Hindlimb muscle (tissue), 1 donor: ENCODE data around the gene MYMK. TPM values are rescaled to one million over a fixed set of nuclear protein-coding genes. Genes with fewer than 3 reads are reported as not detected.

ENCODE experiments used
- DNase-seq: peaks from one replicate; pipeline ENCODE4 v3.0.0-alpha.2; 2013
- polyA plus RNA-seq: library from polyadenylated mRNA; unstranded; fragments of 120-200 nt; gene quantifications from one replicate; pipeline ENCODE4 v1.2.1, GENCODE V29; 2013; ENCODE audit not compliant: insufficient read length

MYMK gene
- polyA plus RNA-seq, 1 donor: 82.7 TPM

DNA sequence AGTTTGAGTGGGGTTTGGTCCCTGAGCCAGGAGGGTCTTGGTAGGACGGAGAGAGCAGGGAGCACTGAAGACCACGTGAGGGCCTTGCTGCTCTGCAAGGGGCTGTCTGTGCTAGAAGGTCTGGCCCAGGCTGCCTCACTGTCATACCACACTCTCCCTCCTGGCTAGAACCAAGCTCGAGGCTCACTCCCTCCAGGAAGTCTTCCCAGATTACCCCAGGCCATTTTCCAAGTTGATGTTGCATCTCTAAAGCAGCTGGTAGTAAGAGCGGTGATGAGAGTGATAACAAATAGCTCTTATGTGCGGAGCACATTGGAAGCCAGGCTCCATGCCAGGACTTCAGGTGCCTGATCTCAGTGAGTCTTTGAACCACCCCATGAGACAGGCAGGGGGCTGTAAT, 6.6 kb downstream of the MYMK start:
- DNase-seq: no peak

DNA sequence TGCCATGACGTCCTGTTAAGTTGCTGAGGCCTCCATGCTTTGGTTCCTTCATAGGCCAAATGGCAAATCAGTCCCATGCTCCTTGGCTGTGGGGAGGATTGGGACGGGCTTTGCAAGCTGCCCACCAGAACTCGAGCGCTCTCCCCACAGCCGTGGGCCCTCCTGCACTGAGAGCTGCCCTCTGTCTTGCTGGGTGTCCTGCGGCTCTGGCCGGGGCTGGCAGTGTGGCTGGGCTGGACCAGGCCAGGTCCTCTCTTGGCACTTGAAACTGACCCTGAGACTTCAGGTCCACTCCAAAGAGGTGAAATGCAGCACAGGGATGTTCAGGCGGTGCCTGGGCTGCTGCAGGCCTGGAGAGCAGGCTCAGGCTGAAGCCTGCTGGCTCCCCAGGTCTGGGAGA, 7.0 kb downstream of the MYMK start:
- DNase-seq: no peak

DNA sequence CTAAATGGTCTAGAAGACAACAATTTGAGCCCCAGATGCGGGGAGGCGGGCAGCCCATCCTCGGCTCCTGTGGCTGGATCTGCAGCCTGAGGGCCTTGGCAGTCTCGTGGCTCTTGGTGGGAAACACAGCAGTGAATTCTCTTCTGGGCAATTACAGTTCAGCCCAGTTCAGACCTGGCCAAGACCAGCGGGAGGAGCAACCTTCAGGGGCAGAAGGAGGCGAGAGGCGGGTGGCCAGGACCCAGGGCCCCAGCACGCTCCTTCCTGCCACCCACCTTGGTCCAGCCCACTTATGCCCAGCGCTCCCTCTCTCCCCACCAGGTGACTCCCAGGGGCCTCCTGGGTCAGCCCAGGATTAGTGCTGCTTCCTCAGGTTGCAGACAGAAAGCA, 7.8 kb downstream of the MYMK start:
- no peak for DNase-seq

DNA sequence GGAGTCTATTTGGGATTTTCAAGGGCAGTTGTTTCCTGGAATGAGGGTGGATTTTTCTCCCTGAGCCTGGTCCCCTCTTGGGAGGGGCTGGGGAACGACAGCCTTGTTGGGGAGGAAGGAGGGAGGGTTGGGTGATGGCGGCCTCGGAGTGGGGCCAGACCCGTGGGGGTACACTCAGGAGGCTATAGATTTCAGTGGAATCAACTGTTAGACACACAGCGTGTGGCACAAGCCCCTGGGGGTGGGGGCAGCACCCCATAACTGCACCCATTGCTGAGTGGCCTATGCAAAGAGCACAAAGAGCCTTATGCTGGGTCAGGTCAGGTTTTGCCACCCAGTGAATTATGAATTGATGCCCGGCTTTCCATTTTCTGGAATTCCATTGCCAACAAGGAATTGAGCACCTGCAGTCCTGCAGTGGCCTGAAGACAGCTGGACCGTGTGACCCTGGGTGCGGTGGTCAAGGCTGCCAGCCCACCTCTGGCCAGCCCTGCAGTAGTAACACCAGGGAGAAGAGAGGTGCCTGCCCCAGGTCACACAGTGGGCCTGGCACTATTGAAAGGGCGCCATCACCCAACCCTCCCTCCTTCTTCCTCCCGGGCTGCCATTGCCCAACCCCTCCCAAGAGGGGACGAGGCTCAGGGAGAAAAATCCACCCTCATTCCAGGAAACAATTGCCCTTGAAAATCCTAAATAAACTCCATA, 8.4 kb downstream of the MYMK start:
- no peak for DNase-seq

DNA sequence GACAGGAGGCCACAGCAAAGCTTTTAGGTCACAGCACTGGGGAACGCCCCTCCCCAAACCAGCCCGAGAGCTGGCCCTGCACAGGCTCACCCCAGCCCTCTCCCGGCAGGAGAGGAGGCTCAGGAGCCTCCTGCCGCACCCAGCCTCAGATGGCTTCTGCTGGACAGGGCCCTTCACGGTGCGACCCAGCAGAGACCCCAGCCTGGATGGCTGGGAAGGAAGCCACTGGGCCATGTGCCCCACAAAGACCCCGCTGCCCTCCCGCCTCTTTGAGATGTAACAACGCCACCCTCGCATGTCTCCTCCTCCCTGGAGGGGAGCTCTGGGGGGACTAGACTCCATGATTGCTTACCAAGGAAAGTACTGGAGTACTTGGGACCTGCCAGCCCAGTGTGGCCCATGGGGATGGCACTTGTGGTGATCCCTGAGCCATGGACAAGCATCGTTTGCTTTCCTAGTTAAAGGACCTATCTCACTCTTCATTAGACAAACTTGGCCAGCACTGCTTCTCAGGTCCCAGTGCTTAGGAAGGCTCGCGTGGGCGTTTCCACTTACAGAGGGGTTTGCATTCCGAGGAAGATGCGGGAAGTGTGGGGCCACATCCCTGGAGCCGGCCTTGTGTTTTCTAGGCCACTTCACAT, 9.0 kb downstream of the MYMK start:
- DNase-seq: no peak

DNA sequence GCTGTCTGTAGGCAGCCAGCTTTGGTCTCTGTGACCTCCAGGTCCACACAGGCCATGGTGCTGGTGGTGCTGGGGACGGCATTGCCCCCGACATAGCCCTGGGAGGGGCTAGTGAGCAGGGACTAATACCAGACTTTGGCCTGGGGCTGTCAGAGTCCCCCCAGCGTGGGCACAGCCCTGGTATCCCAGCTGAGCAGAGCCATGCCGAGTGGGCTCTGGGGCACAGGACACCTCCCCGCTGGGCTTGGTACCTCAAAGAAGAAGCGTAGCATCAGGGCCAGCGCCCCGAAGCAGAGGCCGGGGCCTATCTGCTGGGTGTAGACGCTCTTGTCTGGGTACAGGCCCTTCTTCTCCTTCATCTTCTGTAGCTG, 9.5 kb downstream of the MYMK start:
- no peak for DNase-seq

DNA sequence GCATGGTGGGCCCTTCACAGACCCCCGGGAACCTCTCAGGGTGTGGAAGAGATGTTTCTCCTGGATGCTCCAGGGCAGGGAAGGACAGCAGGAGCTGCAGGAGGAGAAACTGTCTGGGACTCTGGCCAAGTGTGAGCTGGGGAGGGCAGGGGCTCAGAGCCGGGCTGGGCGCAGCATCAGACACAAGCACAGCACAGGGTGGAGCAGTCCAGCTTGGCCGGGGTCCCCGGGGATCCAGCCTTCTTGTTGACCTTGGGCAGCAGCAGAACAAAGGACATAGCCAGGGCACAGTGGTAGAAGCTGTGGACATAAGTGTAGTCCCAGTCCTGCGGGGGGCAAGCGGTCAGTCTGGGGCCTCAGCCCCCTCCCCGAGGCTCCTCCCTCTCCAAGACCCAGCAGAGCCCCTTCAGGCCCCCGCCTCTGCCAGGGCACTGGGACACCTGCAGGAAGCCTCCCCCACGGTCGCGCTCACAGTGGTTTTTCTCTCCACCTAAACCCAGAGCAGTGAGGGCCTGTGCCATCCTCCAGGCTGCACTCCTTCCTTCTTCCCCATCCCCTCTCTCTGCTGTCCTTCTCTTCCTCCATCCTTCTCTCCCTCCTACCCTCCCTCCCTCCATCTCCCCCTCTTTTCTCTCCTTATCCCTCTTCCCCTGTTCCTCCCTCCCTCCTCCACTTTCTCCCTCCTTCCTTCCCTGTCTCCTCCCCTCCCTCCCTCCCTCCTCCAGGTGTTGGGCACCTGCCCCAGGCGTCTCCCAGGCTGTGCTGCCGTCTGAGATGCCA, 10.1 kb downstream of the MYMK start:
- DNase-seq: peak; percentile 43

DNA sequence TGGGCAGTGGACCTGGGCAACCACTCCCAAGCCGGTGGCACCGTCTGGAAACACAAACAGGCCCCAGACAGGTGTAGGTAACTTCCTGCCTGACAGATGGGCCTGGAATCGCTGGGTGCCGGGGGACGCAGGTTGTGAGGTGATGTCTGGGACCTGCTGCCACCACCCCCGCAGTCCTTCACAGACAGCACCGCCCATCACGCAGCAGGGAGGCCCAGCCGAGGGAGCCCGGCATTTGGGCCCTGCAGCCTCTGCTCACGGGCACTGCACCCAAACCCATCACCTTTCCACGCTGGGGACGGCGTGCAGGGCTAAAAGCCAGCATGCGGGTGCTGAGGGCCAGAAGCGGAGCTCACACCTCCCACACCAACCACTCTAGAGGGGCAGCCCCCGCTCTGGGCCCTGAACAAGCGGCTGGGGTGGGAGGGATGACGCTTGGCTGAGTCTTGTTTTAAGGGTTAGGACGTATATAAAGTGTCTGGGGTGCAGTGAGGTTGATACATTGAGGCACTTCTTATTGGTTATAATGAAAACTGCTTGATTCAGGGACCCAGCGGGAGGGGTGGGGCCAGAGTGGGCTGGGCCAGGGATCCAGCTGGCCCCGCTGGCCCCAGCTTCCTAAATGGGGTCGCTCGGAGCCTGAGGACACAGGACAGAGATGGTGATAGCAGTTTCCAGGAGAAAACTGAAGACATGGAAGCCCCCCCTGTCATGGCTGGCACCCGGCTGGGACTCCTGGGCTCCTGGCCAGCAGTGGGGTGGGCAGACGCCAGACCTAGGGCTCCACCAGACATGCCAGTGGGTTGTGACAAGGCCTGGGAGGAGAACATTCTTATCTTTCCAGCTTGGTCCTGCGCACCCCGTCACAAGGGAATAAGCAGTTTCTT, 11.3 kb downstream of the MYMK start:
- no peak for DNase-seq

DNA sequence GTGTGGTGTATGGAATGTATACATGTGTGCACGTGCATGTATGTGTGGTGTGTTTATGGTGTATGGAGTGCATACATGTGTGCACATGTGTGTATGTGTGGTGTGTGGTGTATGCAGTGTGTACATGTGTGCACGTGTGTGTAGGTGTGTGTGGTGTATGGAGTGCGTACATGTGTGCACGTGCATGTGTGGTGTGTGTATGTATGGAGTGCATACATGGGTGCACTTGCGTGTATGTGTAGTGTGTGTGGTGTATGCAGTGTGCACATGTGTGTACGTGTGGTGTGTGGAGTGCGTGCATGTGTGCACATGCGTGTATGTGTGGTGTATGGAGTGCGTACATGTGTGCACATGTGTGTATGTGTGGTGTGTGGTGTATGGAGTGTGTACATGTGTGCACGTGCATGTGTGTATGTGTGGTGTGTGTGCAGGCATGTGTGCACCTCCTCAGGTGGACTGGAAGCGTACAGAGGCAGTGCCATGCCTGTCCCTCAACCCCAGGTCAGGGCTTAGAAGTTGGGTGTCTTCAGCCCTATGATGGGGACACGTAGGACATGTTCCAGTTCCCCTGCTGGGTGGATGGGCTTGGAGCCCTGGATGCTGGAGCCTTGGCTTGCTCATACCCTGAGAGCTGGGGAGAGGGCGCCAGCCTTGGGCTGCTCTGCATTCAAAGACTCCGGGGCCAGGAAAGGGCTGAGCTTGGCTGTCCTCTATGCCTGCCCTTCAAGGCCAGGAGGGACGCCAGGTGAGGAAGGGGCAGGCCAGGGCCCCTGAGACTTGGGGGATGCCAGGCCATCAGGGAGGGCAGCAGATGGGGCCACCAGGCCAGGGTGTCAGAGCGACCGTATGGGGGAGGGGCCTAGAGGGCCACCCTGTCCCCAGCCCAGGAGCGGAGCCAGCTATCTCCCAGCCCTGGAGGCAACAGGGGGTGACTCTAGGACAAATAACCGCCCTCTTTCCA, 12.2 kb downstream of the MYMK start:
- no peak for DNase-seq

DNA sequence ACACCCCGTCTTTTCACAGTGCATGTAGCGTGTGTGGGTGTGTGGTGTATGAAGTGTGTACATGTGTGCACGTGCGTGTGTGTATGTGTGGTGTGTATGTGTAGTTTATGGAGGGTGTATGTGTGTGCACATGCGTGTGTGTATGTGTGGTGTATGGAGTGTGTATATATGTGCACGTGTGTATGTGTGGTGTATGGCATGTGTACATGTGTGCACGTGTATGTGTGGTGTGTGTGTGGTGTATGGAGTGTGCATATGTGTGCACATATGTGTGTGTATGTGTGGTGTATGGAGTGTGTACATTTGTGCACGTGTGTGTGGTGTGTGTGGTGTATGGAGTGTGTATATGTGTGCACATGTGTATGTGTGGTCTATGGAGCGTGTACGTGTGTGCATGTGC, 13.2 kb downstream of the MYMK start:
- DNase-seq: no peak

DNA sequence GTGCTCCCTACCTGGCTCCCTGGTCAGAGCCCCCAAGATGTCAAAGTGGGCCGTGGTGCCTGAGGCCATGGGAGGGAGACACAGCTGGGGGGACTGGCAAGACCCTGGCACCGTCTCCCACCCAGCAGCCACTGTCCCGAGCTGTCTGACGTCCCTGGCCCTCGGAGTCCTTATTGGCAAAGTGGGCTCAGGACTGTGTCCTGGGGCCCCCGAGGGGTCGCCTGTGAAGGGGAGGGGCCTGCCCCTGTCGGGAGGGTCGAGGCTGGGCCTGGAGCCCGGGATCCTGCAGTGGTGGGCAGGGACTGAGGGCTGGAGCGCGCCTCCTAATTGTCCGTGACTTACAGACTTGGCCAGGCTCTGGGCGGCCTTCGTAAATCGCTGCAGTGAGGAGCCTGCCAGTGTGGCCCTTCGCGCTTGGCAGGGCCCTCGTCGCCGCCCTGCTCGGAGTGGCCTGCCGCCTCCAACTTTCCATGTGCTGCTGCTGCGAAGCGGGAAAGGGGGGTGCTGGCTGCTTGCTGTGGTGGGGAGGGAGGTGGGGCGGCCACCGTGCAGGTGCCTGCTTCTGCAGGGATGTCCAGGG, 13.7 kb downstream of the MYMK start:
- peak; percentile 46 for DNase-seq

DNA sequence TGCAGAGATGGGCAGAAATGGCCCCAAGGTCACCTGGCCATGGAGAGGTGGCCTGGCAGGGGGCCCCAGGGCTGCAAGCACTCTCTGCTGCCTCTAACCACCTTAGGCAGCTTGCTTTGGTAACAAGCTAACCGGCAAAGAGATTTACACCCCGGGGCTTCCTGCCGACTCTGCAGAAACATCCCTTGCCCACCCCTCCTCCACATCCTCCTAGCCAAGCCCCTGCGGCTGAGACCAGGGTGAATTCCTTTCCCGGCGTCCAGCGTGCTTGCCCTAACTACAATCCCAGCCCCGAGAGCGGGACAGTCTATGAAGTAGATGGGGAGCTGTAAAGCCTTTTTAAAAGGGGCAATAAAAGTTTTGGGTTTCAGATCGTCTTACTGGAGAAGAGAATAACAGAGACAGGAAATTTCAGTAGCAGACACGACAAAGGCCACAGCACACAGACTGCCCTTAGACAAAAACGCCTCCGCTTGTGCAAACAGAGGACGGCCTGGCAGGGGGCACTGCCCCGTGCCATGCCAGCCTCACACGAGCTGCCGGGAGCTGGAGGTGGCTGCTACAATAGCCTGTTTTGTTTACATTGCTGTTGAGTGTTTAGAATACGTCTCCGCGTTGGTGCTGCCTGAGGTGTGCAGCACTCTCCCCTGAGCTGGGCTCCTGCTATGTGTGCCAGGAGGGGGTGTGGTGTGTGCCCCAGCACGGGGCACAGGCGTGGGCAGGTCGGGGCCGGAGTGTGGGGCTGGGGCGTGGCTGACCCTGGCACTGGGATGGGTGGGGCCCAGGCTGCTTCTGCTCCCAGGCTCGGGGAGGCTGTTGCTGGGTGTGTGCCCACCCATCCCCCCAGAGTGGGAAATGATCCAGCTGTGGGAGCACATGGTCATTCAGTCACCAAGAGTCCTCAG, 15.3 kb downstream of the MYMK start:
- no peak for DNase-seq

DNA sequence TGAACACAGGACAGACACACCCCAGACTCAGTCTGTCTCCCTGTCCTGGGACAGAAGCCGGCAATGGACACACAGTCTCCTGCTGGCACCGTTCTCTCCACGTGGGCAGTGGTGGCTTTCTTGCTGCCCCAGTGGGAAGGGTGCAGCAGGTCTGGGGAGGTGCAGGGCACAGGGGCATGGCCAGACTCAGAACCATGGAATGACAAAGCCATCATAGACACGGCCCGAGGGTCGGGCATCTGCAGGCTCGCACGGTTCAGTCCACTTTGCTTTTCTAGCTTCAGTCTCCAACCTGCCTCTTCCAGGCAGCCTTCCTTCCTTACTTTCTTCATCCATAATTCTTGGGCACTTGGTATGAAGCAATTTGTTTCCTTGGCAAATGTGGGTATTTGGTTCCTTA, 16.7 kb downstream of the MYMK start:
- no peak for DNase-seq

DNA sequence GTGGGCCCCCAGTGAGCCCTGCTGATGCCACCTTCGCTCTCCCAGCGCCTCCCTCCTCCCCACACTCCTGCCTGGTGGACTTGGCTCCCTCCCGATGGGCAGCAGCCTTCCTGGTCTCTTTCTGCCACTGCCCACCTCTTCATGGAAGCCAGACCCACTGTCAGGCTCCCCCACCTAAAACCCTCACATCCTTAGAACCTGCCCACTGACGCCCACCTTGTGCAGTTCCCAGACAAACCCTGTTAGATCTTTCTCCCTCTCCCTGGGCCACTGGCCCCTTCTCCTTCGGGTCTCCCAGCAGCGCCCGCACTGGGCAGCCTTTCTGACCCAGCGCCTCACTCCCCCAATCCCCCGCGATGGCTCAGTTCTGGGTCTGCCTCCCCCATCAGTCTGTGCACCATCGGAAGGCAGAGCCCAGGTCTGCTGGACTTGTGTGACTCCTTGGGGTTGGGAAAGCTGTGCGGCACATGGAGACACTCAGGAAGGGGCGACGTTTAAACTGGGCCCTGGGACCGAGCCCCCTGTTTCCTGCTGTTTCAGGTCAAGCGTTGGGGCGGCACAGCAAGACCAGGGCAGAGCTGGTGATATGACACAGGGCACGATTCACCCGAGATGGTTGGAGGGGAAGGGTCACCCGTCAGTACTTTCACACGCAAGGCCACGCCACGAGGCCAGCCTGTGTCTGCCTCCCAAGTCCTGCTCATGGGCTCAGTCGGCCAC, 17.4 kb downstream of the MYMK start:
- no peak for DNase-seq

DNA sequence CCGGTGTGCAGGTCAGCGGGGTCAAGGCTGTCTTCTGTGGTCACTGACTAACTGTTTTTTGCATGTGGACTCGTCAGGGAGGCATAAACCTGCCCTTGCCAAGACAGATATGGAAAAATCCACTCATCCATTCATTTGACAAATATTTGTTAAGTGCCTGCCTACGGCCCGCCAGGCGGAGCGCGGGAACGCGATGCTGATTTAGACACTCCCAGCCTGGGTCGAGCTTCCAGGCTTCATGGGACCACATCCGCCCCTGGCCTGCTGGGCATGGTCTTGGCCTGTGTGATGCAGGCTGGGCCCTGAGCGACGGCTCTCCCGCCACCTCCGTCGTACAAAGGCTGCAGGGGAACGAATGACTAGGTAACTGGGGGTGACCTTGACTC, 18.1 kb downstream of the MYMK start:
- no peak for DNase-seq

DNA sequence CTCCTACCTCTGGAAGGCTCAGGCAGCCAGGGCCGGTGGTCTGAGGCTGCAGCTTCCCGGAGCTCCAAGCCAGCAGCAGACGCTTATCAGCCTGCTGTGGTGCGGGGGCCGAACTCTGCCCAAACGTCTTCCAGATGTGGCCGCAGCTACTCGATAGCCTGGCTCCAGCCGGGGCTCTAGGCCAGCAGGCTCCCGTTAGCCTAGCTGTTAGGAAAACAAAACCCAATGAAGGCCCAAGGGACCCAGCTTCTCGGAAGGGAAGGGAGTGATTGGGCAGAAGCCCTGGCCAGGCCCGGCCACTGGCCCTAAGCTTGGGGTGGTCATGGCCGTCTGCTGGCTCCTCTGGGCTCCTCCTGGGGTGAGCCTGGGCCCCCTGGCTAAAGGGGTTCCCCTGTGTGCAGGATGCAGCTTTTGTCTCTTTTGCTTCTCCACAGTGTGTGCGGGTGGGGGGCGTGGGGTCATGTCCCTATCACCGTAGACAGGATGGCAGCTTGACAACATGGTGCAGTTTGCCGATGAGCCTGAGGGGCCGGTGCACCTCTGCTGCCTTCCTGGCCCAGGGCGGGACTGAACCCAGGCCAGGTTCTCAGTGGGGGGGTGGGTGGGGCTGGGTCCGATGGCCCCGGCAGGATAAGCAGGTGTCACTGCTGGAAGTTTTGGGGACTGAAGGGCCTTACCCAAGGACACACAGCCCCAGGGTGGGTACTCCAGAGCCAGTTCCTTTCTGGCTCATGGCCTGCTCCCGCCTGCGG, 18.7 kb downstream of the MYMK start:
- DNase-seq: no peak

DNA sequence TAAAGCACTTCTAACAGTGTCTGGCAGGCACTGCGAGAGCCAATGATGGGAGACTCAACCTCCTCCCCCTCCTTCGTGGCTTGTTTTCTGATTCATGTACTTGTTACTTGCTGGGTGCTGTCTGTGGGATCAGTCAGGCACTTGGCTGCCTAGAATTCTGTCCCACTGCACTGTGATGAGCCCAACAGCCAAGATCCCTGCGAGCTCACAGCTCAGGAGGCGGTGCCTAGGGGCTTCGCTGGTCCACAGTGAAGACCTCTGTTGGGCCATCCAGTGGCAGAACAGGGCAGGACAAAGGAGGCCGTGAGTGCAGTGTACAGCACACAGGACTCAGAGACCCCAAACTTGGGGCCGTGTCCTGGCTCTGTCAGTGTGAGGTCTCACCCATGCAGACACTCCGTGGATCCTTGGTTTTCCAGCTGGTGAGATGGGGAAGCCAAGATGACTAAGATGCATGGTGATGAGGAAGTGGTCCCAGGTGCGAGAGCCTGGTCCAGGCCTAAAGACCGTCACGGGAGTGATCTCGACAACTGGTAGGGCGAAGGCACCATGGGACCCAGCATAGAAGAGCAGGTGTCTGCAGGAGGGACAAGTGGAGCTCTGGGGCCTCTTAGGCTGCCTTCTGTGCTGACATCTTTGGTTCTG, 19.5 kb downstream of the MYMK start:
- DNase-seq: no peak

DNA sequence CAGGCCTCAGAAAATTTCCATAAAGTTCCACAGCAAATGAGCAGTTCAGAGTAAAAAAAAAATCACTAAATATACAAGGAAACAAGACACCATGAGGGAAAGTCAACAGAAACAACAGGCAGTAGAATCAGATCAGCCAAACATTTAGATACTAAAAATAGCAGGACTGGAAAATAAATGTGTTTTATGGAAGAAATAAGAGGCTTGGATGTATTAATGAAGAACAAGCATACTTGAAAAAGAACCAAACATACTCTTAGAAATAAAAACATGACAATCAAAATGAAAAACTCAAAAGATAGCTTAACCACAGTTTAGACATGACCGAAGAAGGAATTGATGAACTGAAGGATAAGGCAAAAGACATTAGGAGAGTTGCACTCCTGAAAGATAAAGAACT, 22.6 kb downstream of the MYMK start:
- no peak for DNase-seq
